Activated T-cell treated with anti-CD3 and anti-CD28 coated beads for 1 hour (primary cell): Measurements from ENCODE around the gene COL4A1.

Experiments used
- DNase-seq: peaks from one replicate; pipeline ENCODE4 v3.0.0-alpha.2; 2020; ENCODE audit warnings: low read depth

The COL4A1 gene

GRCh38 chr13:110341445-110342244 lies 34.7 kb upstream of the COL4A1 start:
- DNase-seq = no peak

GRCh38 chr13:110340812-110341444 lies 34.0 kb upstream of the COL4A1 start:
- peak; percentile 46 for DNase-seq

GRCh38 chr13:110339975-110340550 lies 33.1 kb upstream of the COL4A1 start:
- DNase-seq = no peak

- DNase-seq = no peak
Measured at GRCh38 chr13:110339263-110339662, 32.3 kb upstream of the COL4A1 start.

GRCh38 chr13:110338441-110339101 lies 31.6 kb upstream of the COL4A1 start:
- DNase-seq = no peak

GRCh38 chr13:110337247-110337646 lies 30.3 kb upstream of the COL4A1 start:
- DNase-seq = no peak

GRCh38 chr13:110336681-110337080 lies 29.7 kb upstream of the COL4A1 start:
- DNase-seq = no peak

- no peak for DNase-seq
Measured at GRCh38 chr13:110336108-110336507, 29.2 kb upstream of the COL4A1 start.

- DNase-seq = no peak
Measured at GRCh38 chr13:110334841-110335490, 28.0 kb upstream of the COL4A1 start.

- no peak for DNase-seq
Measured at GRCh38 chr13:110334256-110334655, 27.3 kb upstream of the COL4A1 start.

- DNase-seq = no peak
Measured at GRCh38 chr13:110333837-110334236, 26.9 kb upstream of the COL4A1 start.

- DNase-seq = no peak
Measured at GRCh38 chr13:110332750-110333149, 25.8 kb upstream of the COL4A1 start.

GRCh38 chr13:110331362-110331761 lies 24.4 kb upstream of the COL4A1 start:
- no peak for DNase-seq

- DNase-seq = no peak
Measured at GRCh38 chr13:110330491-110331011, 23.6 kb upstream of the COL4A1 start.

GRCh38 chr13:110329798-110330461 lies 23.0 kb upstream of the COL4A1 start:
- DNase-seq = no peak

- no peak for DNase-seq
Measured at GRCh38 chr13:110329258-110329657, 22.3 kb upstream of the COL4A1 start.

- no peak for DNase-seq
Measured at GRCh38 chr13:110328573-110328972, 21.6 kb upstream of the COL4A1 start.

- DNase-seq = no peak
Measured at GRCh38 chr13:110327051-110327721, 20.2 kb upstream of the COL4A1 start.

- no peak for DNase-seq
Measured at GRCh38 chr13:110326263-110326904, 19.4 kb upstream of the COL4A1 start.

- no peak for DNase-seq
Measured at GRCh38 chr13:110324026-110324749, 17.2 kb upstream of the COL4A1 start.
